GM23248 (cell line): Measurements from ENCODE around the gene PDE10A.

Source experiments
- EZH2 ChIP-seq: fragments of 200-600 bp; sonication (generic); IDR thresholded peaks from 2 replicates; pipeline ENCODE4 v1.6.1; 2018; ENCODE audit warnings: antibody characterized with exemption, mild to moderate bottlenecking; ENCODE audit not compliant: insufficient read depth, poor library complexity, severe bottlenecking
- EZH2phosphoT487 ChIP-seq: fragments of 200-600 bp; sonication (generic); IDR thresholded peaks from 2 replicates; pipeline ENCODE4 v1.6.1; 2018; ENCODE audit warnings: antibody characterized with exemption, moderate library complexity, mild to moderate bottlenecking, low read depth; ENCODE audit not compliant: insufficient read depth

DNA sequence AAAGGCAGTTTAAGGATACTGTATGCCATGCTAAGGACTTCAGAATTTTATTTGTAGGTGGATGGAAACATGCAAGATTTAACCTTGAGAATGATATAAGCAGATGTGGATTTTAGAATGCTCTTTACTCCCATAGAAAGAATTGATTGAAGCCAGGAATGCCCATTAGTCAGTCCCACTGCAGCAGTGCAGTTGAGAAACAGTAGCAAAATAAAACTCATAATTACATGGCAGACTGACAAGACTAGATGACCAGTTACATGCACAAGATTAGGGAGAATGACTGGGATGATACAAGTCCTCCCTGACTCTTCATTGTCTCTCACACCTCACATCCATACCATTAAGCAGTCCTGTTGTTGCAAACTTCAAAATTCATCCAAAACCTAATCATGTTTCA is 83.9 kb downstream of the PDE10A start:
- TF ChIP-seq EZH2phosphoT487 (no peak), EZH2 (no peak)
